Neuronal stem cell (in vitro differentiated cells): ENCODE measurements around the gene EVI5.
"Not testable (repeated sequence)": the region's sequence is repeated elsewhere in the genome, so short reads cannot be mapped to it uniquely, and the experiment has no call there.

ENCODE experiments used
- DNase-seq: peaks from one replicate; pipeline ENCODE4 v3.0.0-alpha.2; 2013; ENCODE audit warnings: low spot score
- H2AFZ ChIP-seq: one replicate; pipeline ENCODE4 v1.6.1; 2013; ENCODE audit warnings: mild to moderate bottlenecking, low read length, inconsistent platforms
- H2AK5ac ChIP-seq: 2 replicates; pipeline ENCODE4 v1.6.1; 2013; ENCODE audit warnings: low read depth, mild to moderate bottlenecking, inconsistent platforms, low read length, moderate library complexity, mixed read lengths
- H2BK120ac ChIP-seq: 2 replicates; pipeline ENCODE4 v1.6.1; 2013; ENCODE audit warnings: low read depth, mild to moderate bottlenecking, inconsistent platforms, low read length, moderate library complexity, mixed read lengths
- H2BK12ac ChIP-seq: one replicate; pipeline ENCODE4 v1.6.1; 2013; ENCODE audit warnings: low read length, inconsistent platforms
- H2BK15ac ChIP-seq: 2 replicates; pipeline ENCODE4 v1.6.1; 2013; ENCODE audit warnings: mild to moderate bottlenecking, low read length, inconsistent platforms, mixed read lengths
- H2BK5ac ChIP-seq: one replicate; pipeline ENCODE4 v1.6.1; 2013; ENCODE audit warnings: inconsistent platforms, mild to moderate bottlenecking, low read length, moderate library complexity
- H3K14ac ChIP-seq: one replicate; pipeline ENCODE4 v1.6.1; 2013; ENCODE audit warnings: low read length, inconsistent platforms
- H3K18ac ChIP-seq: 2 replicates; pipeline ENCODE4 v1.6.1; 2013; ENCODE audit warnings: low read length, inconsistent platforms
- H3K23ac ChIP-seq: 2 replicates; pipeline ENCODE4 v1.6.1; 2013; ENCODE audit warnings: low read depth, mild to moderate bottlenecking, mixed read lengths, low read length, inconsistent platforms; ENCODE audit not compliant: poor library complexity
- H3K27ac ChIP-seq: replicated peaks from 3 replicates; pipeline ENCODE4 v1.5.1; 2013; ENCODE audit warnings: low read length, inconsistent platforms
- H3K27me3 ChIP-seq, 3 experiments: 2 replicates each; pipeline ENCODE4 v1.6.1; 2013; ENCODE audit warnings: low read length in 3 of 3, mild to moderate bottlenecking in 2 of 3, inconsistent platforms in 1 of 3, low read depth in 1 of 3, mixed read lengths in 1 of 3, moderate library complexity in 1 of 3; ENCODE audit not compliant: control insufficient read depth in 3 of 3, insufficient read depth in 3 of 3
- H3K36me3 ChIP-seq, 2 donors: replicated peaks in 1 of 2; 2 replicates each; pipeline ENCODE4 v1.6.1; 2013; ENCODE audit warnings: low read length in 2 of 2; ENCODE audit not compliant: control insufficient read depth in 2 of 2, insufficient read depth in 2 of 2
- H3K4ac ChIP-seq: 2 replicates; pipeline ENCODE4 v1.6.1; 2013; ENCODE audit warnings: inconsistent platforms, mild to moderate bottlenecking, low read length, moderate library complexity
- H3K4me1 ChIP-seq, 2 donors: 1 replicate in 1 of 2; 2 replicates in 1 of 2; pipeline ENCODE4 v1.6.1; 2013; ENCODE audit warnings: low read length in 2 of 2, low read depth in 1 of 2; ENCODE audit not compliant: control insufficient read depth in 2 of 2, insufficient read depth in 1 of 2
- H3K4me2 ChIP-seq: one replicate; pipeline ENCODE4 v1.6.1; 2013; ENCODE audit warnings: mild to moderate bottlenecking, low read length, inconsistent platforms; ENCODE audit not compliant: insufficient read depth, poor library complexity, severe bottlenecking
- H3K4me3 ChIP-seq, 2 donors: 2 replicates each; pipeline ENCODE4 v1.5.1; 2013; ENCODE audit warnings: low read length in 2 of 2, mild to moderate bottlenecking in 2 of 2, inconsistent platforms in 1 of 2, moderate library complexity in 1 of 2
- H3K79me1 ChIP-seq: one replicate; pipeline ENCODE4 v1.6.1; 2013; ENCODE audit warnings: low read depth, mild to moderate bottlenecking, inconsistent platforms, low read length, moderate library complexity
- H3K9ac ChIP-seq: one replicate; pipeline ENCODE4 v1.6.1; 2013; ENCODE audit warnings: mild to moderate bottlenecking, low read depth, low read length, inconsistent platforms; ENCODE audit not compliant: poor library complexity
- H3K9me3 ChIP-seq, 2 donors: replicated peaks in 1 of 2; 2 replicates each; pipeline versions ENCODE3 to v1.6.1; 2013; ENCODE audit warnings: low read length in 2 of 2, mild to moderate bottlenecking in 2 of 2, inconsistent platforms in 1 of 2, low read depth in 1 of 2, mixed read lengths in 1 of 2, moderate library complexity in 1 of 2; ENCODE audit not compliant: control insufficient read depth in 2 of 2, insufficient read depth in 1 of 2
- H4K8ac ChIP-seq: one replicate; pipeline ENCODE4 v1.6.1; 2013; ENCODE audit warnings: low read depth, mild to moderate bottlenecking, inconsistent platforms, low read length, moderate library complexity
- H4K91ac ChIP-seq: one replicate; pipeline ENCODE4 v1.6.1; 2013; ENCODE audit warnings: low read length, low read depth, mild to moderate bottlenecking, inconsistent platforms; ENCODE audit not compliant: poor library complexity
- WGBS, 2 donors: extraction: QIAGEN DNeasy Blood & Tissue Kit; methylation state at CpG; one replicate each; pipeline ENCODE4 v1.1.7; 2013; ENCODE audit warnings: missing lambda C conversion rate in 2 of 2, mixed read lengths in 1 of 2; ENCODE audit not compliant: insufficient read length in 2 of 2, insufficient replicate concordance in 1 of 2; ENCODE audit errors: extremely low coverage in 2 of 2; 5-methylcytosine and 5-hydroxymethylcytosine counted together

The EVI5 gene

GRCh38 chr1:92774407-92774806 is 10.5 kb downstream of the EVI5 start:
- Histone ChIP-seq H2BK5ac (no peak overlapping the region), H3K23ac (no peak overlapping the region), H3K9me3 (no peaks in the 10 kb centered on the region), H3K4me1 (peaks cover 0 to 3% of the 10 kb centered on the region in 2 donors), H4K8ac (no peak overlapping the region), H3K79me1 (no peaks in the 10 kb centered on the region), H3K9ac (no peak overlapping the region), H3K36me3 (no peaks in the 10 kb centered on the region), H2AK5ac (no peak overlapping the region), H3K4me3 (no peak overlapping the region), H2AFZ (no peak overlapping the region), H3K4me2 (no peak overlapping the region), H3K14ac (no peak overlapping the region), H3K18ac (no peak overlapping the region), H3K27me3 (no peaks in the 10 kb centered on the region), H4K91ac (no peak overlapping the region), H2BK120ac (no peak overlapping the region), H2BK12ac (no peak overlapping the region), H3K27ac (no peak overlapping the region), H3K4ac (no peak overlapping the region), H2BK15ac (no peak overlapping the region)
- DNase-seq: no peak
- WGBS, 2 donors: no CpG with 5 or more reads among the region's 1 CpG

GRCh38 chr1:92773749-92774148 is 11.2 kb downstream of the EVI5 start:
- H3K9ac ChIP-seq, H3K23ac ChIP-seq, H3K4ac ChIP-seq, H3K27ac ChIP-seq, H2BK15ac ChIP-seq, H3K14ac ChIP-seq, H4K91ac ChIP-seq, H3K27me3 ChIP-seq, H3K4me1 ChIP-seq, H3K4me2 ChIP-seq, H4K8ac ChIP-seq, H2AFZ ChIP-seq, H3K36me3 ChIP-seq, H3K18ac ChIP-seq, H3K9me3 ChIP-seq, H2BK5ac ChIP-seq, H3K4me3 ChIP-seq, H2BK12ac ChIP-seq, H3K79me1 ChIP-seq, H2AK5ac ChIP-seq, DNase-seq, H2BK120ac ChIP-seq: not testable (repeated sequence)
- WGBS, 2 donors: no CpG with 5 or more reads among the region's 2 CpGs

GRCh38 chr1:92769856-92770255 is 15.1 kb downstream of the EVI5 start:
- H2AFZ ChIP-seq: no peak overlapping the region
- H2BK120ac ChIP-seq: no peak overlapping the region
- no peak overlapping the region for H3K4me3 ChIP-seq
- H3K36me3 ChIP-seq: no peaks in the 10 kb centered on the region
- peaks cover 0 to 3% of the 10 kb centered on the region in 2 donors for H3K9me3 ChIP-seq
- peaks cover 0 to 2% of the 10 kb centered on the region in 2 donors for H3K4me1 ChIP-seq
- H2BK12ac ChIP-seq: no peak overlapping the region
- H2BK5ac ChIP-seq: no peak overlapping the region
- no peaks in the 10 kb centered on the region for H3K27me3 ChIP-seq
- H3K23ac ChIP-seq: no peak overlapping the region
- H3K18ac ChIP-seq: no peak overlapping the region
- WGBS, 2 donors: no CpG with 5 or more reads among the region's 3 CpGs
- no peak overlapping the region for H3K4ac ChIP-seq
- no peak overlapping the region for H3K9ac ChIP-seq
- no peaks in the 10 kb centered on the region for H3K79me1 ChIP-seq
- H4K91ac ChIP-seq: no peak overlapping the region
- no peak overlapping the region for H2BK15ac ChIP-seq
- no peak overlapping the region for H2AK5ac ChIP-seq
- DNase-seq: no peak
- H3K27ac ChIP-seq: no peak overlapping the region
- H3K4me2 ChIP-seq: no peak overlapping the region
- H3K14ac ChIP-seq: no peak overlapping the region
- no peak overlapping the region for H4K8ac ChIP-seq

GRCh38 chr1:92768915-92769314 is 16.0 kb downstream of the EVI5 start:
- Histone ChIP-seq H2BK12ac (no peak overlapping the region), H4K8ac (no peak overlapping the region), H2AK5ac (no peak overlapping the region), H3K79me1 (no peaks in the 10 kb centered on the region), H3K18ac (no peak overlapping the region), H3K4me2 (no peak overlapping the region), H3K4ac (no peak overlapping the region), H3K9ac (no peak overlapping the region), H3K27ac (no peak overlapping the region), H3K27me3 (no peaks in the 10 kb centered on the region), H3K14ac (no peak overlapping the region), H4K91ac (no peak overlapping the region), H2BK15ac (no peak overlapping the region), H3K9me3 (peaks cover 0 to 3% of the 10 kb centered on the region in 2 donors), H3K4me1 (no peaks in the 10 kb centered on the region), H2AFZ (no peak overlapping the region), H3K23ac (no peak overlapping the region), H2BK5ac (no peak overlapping the region), H3K36me3 (no peaks in the 10 kb centered on the region), H3K4me3 (no peak overlapping the region), H2BK120ac (no peak overlapping the region)
- no peak for DNase-seq
